Natural killer cell treated with Interleukin-12 subunit alpha and Interleukin-12 subunit beta and Interleukin-15 and Interleukin-18, amount 100 ng/mL, for 72 hours (primary cell): ENCODE data around the gene OXCT2. TPM values are rescaled to one million over a fixed set of nuclear protein-coding genes. Genes with fewer than 3 reads are reported as not detected.
"Not testable (repeated sequence)": the region's sequence is repeated elsewhere in the genome, so short reads cannot be mapped to it uniquely, and the experiment has no call there.

Experiments
- ATAC-seq, 2 donors: fragments of 150-1000 bp; cut with Tn5 transposase in 1 of 2; sonication (Bioruptor Pico), chemical (Tn5 transposase) in 1 of 2; 2 replicates each; pipeline ENCODE4 v1.10.0; 2021
- DNase-seq: peaks from one replicate; pipeline ENCODE4 v3.0.0; 2022; ENCODE audit warnings: low spot score
- H3K27ac Mint-ChIP-seq, 2 donors: 1 replicate in 1 of 2; 2 replicates in 1 of 2; pipeline ENCODE4 v1.8.0; 2022; ENCODE audit warnings: mixed read lengths in 2 of 2, mild to moderate bottlenecking in 1 of 2, moderate library complexity in 1 of 2
- H3K27me3 Mint-ChIP-seq, 2 donors: 1 replicate in 1 of 2; 2 replicates in 1 of 2; pipeline ENCODE4 v1.8.0; 2022; ENCODE audit warnings: mixed read lengths in 2 of 2
- H3K36me3 Mint-ChIP-seq: one replicate; pipeline ENCODE4 v1.8.0; 2022; ENCODE audit warnings: mixed read lengths
- H3K4me1 Mint-ChIP-seq, 2 donors: 1 replicate in 1 of 2; 2 replicates in 1 of 2; pipeline ENCODE4 v1.8.0; 2022; ENCODE audit warnings: low read depth in 2 of 2, mixed read lengths in 2 of 2, mild to moderate bottlenecking in 1 of 2
- H3K4me3 Mint-ChIP-seq: one replicate; pipeline ENCODE4 v1.8.0; 2022; ENCODE audit warnings: mixed read lengths
- H3K9me3 Mint-ChIP-seq: 2 replicates; pipeline ENCODE4 v1.8.0; 2022; ENCODE audit warnings: mixed read lengths
- total RNA-seq, 2 donors: library from RNA; stranded (reverse); gene quantifications; one replicate each; pipeline ENCODE4 v1.2.3, GENCODE V29; 2022

OXCT2 gene
- total RNA-seq, 2 donors from 2014 or later = 0.47 to 0.59 TPM

DNA sequence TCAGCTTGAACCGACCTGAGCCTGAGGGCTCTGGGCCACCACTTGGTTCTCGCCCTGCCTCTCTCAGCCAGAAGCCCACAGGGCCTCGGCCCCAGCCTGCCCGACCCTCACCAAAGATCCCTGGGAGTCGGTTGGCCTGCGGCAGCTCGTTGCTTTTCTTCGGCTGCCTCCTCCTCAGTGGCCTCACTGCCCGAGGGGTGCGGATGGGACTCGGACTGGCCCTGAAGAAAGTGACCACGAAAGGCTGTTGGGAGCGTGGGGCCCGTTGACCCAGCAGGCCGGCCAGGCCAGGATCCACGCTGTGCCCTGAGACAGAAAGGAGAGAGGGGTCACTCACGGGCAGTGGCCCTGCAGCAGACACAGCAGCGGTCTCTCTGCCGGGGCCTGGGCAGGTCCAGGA lies 6.6 kb downstream of the OXCT2 start:
- DNase-seq = peak; percentile 44
- H3K36me3 Mint-ChIP-seq, H3K27ac Mint-ChIP-seq, H3K4me1 Mint-ChIP-seq, H3K4me3 Mint-ChIP-seq, H3K9me3 Mint-ChIP-seq, ATAC-seq, H3K27me3 Mint-ChIP-seq: not testable (repeated sequence)

DNA sequence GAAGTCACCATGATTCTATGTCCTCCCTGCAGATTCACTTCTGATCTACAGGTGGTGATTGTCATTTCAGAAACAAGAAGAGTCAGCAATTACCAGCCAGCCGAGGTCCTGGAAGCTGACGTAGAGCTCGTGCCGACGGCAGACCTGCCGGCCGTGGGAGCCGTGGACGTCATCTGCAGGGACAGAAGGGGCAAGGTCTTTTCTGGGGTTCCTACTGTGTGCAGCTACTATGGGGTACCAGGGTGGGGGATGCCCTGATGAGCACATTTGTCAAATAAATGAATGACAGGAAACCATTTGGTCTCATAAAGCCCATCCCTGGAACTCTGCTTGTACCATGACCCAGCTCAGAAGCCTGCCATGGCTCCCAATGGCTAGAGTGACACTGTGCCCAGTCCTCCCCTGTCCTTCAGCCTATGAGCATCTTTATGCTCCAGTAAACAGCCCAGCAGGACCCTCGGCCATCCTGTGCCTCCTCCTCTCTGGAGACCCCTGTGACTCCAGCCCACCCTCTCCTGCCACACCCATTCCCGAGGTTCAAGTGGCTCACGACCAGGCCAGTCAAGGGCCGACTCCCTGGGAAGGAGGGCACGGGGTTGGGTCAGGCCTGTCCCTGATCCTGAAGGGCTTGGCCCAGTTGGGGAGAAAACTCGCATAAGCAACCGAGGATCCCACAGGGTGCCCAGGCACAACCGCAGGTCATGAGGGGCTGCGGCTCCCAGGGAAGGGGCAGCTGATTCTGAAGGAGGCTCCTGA lies 7.4 kb downstream of the OXCT2 start:
- H3K4me1 Mint-ChIP-seq, H3K9me3 Mint-ChIP-seq, H3K4me3 Mint-ChIP-seq, H3K27me3 Mint-ChIP-seq, ATAC-seq, H3K27ac Mint-ChIP-seq, H3K36me3 Mint-ChIP-seq: not testable (repeated sequence)
- DNase-seq = peak; percentile 46

DNA sequence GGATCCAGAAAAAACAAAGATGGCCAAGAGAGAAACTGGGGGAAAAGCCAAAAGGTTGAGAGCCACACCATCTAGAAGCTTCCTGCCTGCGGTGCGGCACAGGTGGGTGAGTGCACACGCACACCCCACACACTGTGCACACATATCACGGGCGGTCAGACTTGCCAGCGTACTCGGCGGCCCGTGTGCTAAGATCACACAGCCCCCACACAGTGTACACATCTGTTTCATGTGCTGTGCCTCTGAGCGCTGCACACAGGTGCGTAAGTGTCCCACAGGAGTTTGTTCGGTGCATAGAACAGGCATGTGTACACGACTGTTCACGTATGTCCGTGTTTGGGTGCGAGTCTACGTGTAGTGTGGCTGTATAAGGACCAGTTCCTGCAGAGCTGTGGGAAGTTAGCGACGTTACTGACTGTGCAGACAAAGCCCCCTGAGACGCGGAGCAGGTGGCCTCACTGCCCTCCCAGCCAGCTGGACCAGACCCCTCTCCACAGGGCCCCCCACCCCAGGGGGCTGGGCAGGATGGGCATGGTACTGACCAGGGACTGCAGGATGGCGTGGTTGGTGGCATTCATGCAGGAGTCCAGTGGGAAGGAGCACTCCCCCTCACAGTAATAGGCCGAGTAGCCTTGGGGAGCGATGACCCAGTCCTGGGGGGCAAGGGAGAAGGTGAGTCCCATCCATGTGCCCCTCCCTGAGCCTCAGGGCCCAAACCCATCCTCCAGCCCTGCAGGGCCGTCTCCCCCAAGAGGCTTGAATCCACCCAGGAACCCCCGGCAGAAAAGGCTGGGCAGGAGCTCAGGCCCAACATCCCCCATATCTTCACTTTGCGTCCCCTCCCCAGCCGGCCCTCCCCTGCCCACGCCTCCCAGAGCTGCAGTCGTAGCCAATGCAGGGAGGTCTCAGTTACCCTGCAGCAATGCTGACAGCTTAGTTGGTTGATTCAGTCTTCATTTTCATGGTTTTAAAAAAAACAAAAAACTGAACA lies 8.3 kb downstream of the OXCT2 start:
- ATAC-seq = no peak
- H3K4me1 Mint-ChIP-seq = no peaks in the 10 kb centered on the region
- H3K4me3 Mint-ChIP-seq = no peak overlapping the region
- DNase-seq = peak; percentile 39
- no peaks in the 10 kb centered on the region for H3K36me3 Mint-ChIP-seq
- H3K27me3 Mint-ChIP-seq = no peaks in the 10 kb centered on the region
- no peak overlapping the region for H3K27ac Mint-ChIP-seq
- H3K9me3 Mint-ChIP-seq = no peaks in the 10 kb centered on the region

DNA sequence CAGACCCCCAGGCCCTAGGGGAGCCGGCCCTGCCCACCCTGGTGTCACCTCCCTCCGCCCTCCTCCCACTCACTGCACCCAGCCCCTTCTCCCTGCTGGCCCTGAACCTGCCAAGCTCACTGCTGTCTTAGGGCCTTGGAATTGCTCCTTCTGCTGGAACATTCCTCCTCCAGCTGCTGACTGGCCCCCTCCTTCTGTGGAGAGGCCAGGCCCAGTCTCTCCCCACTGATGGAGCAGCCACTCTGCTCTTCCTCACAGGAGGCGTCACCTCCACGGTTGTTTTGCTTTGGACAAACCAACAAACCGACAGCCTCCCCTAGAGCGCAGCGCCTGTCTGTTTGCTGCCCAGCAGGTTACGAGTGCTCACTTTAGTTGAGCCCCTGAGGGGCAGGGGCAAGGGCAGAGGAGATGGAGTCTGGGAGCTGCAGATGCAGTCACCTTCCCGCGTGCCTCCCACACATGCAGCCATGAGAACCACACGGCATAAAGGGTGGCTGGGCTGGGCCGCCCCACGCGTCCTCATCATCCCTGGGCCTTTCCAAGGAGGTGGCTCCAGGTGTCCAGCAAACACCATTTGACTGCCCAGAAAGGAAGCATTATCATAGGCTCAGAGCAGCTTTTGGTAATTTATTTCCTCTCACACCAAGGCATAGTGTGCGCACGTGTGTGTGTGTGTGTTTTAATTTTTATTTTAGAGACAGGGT lies 9.4 kb downstream of the OXCT2 start:
- Mint-ChIP-seq H3K9me3 (no peaks in the 10 kb centered on the region), H3K27ac (no peak overlapping the region)

DNA sequence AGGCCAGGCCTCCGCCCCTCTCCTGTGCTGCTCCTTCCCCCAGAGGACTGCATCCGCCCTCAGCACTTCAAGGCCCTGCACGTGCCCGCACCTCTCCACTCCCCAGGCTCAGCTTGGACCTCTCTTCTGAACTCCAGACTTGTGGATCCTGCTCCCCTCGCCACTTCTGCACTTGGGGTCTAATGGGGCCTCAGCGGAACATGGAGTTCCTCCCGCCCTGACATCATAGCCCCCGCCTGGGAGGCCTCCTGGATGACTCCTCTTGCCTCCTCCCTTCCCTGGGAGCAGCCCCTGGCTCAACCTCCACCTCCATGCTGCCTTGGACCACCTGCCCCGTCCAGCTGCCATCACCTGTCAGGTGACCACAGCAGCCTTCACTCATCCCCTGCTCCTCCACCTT lies 10.1 kb downstream of the OXCT2 start:
- Mint-ChIP-seq H3K36me3 (peaks cover 5% of the 10 kb centered on the region), H3K27ac (no peak overlapping the region), H3K4me1 (peaks cover 0 to 5% of the 10 kb centered on the region in 2 donors), H3K27me3 (no peaks in the 10 kb centered on the region), H3K4me3 (no peak overlapping the region), H3K9me3 (no peaks in the 10 kb centered on the region)
- peak; percentile 53 for DNase-seq
- ATAC-seq = peak in 1 of 2 donors; percentile 15

More for the DNA sequence above, 9.4 kb downstream of the OXCT2 start:
- peak in 1 of 2 donors; percentile 3 for ATAC-seq
- peaks cover 0 to 2% of the 10 kb centered on the region in 2 donors for H3K4me1 Mint-ChIP-seq
- DNase-seq = peak; percentile 25
- H3K4me3 Mint-ChIP-seq = no peak overlapping the region
- H3K27me3 Mint-ChIP-seq = no peaks in the 10 kb centered on the region
- H3K36me3 Mint-ChIP-seq = peaks cover 5% of the 10 kb centered on the region

DNA sequence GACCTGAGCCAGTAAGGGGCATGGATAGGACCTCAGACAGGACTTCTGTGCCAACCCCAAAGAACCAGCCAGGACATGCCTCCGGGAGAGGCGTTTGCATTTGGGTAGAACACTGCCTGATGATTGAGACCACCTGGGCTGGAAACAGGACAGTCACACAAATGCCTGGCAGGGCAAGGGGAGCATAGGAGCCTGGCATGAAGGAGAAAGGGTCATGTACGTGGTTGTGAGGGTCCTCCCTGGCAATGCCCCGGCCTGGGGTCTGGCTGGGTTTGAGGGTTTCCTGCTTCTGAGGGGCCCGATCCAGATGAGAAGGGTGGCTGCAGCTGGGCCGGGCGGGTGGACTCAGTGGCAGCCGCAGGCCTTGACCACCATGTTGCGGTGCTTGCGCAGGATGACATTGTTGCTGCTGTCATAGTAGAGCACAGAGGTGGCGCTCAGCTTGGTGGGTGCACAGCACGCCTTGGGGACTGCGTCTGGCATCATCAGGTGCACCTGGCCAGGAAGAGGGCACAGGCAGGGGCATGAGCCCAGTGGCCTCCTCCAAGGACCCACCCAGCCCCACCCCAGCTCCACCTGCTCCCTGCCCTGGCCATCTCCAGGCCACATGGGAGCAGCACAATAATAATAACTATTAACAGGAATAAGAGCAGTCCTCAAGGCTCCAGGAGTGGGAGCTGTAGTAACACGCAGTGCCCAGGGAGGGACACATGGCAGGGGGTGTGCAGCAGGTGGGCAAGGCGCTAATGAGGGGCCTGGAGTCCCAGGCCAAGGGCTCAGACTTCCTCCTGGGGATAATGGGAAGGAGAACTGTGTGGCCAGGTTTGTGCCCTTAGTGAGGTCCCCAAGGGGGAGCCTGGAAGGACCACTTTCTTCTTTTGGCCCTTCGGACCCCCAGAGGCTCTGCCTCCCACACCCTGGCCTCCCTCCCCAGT lies 10.8 kb downstream of the OXCT2 start:
- no peaks in the 10 kb centered on the region for H3K27me3 Mint-ChIP-seq
- no peak for ATAC-seq
- H3K4me1 Mint-ChIP-seq = peaks cover 0 to 5% of the 10 kb centered on the region in 2 donors
- peak; percentile 51 for DNase-seq
- no peaks in the 10 kb centered on the region for H3K9me3 Mint-ChIP-seq
- peaks cover 5% of the 10 kb centered on the region for H3K36me3 Mint-ChIP-seq
- H3K27ac Mint-ChIP-seq = no peak overlapping the region
- no peak overlapping the region for H3K4me3 Mint-ChIP-seq

DNA sequence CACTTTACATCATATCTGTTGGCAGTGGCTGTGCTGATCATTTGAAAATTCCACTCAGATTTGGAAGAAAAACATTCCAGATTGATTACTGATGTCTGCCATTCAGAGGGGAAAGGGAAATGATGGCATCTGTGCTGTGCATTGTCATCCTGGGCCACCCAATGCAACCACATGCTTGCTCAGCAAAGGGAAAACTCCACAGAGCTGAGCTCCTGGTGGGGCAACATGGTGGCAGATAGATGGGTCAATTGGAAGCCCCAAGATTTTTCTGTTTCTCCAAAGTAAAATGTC lies 11.8 kb downstream of the OXCT2 start:
- Mint-ChIP-seq H3K27me3 (no peaks in the 10 kb centered on the region), H3K9me3 (no peaks in the 10 kb centered on the region)

DNA sequence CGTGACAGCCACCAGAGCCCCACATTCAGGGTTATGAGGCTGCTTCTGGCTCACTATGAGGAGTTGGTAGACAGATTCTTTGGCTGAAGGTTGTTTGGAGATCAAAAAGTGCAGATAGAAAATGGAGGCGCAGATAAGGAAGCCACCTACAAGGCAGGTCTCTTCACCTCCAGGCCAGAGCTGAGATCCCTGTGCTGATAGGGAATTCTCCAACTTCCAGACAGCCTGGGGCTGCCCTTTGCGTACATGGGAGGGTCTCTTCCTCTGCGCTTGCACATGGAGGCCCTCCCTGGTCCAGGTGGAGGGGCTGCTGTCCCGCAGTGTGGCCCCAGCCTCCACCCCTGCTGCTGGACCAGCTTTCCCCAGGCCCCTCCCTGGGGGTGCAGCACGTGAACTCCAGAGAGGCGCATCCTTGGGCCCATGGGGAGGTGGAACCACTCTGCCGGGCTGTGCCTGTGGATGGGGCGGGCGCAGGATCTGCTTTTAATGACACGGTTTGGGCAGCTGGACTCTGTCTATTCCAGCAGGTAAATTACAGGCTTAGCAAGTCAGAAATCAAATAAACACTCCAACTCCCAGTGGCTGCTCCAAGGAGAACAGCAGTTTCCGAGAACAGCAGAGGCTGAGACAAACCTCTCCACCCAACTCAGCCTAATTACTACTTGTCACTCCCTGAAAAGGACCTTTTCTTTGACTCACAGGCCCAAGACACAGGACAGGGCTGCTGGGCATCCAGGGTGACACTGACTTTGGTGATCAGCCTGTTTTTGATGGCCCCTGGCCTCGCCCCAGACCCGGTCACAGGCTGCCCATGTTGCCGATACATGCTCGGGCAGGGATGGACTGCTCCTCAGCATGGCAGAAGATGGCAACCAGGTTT lies 12.4 kb downstream of the OXCT2 start:
- H3K9me3 Mint-ChIP-seq = no peaks in the 10 kb centered on the region
- H3K27me3 Mint-ChIP-seq = no peaks in the 10 kb centered on the region
- H3K27ac Mint-ChIP-seq = no peak overlapping the region
- ATAC-seq (no peak), DNase-seq (peak; percentile 54)
- peaks cover 0 to 5% of the 10 kb centered on the region in 2 donors for H3K4me1 Mint-ChIP-seq
- no peak overlapping the region for H3K4me3 Mint-ChIP-seq
- H3K36me3 Mint-ChIP-seq = peaks cover 5% of the 10 kb centered on the region

More for the DNA sequence above, 11.8 kb downstream of the OXCT2 start:
- no peak for DNase-seq
- no peak for ATAC-seq
- no peak overlapping the region for H3K4me3 Mint-ChIP-seq
- no peak overlapping the region for H3K27ac Mint-ChIP-seq
- H3K4me1 Mint-ChIP-seq = peaks cover 0 to 5% of the 10 kb centered on the region in 2 donors
- peaks cover 5% of the 10 kb centered on the region for H3K36me3 Mint-ChIP-seq

DNA sequence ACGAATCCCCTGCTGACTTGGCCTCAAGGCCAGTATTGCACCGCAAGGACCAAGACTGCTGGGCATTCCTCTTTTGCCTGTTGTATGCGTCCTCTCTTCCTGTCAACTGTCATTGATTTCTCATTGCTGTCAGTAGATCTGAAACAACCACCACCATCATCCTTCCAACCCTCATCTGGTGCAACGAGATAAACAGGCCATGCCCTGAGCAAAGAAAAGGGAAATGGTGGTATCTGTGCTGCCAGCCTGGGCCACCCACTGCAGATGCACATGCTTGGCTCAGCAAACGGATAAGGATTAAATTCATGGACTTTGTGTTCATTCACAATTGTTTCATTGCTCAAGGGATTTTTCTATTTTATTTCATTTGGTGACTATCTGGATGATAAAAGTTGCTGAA lies 13.6 kb downstream of the OXCT2 start:
- H3K9me3 Mint-ChIP-seq = no peaks in the 10 kb centered on the region
- DNase-seq = peak; percentile 25
- no peak overlapping the region for H3K4me3 Mint-ChIP-seq
- peaks cover 6% of the 10 kb centered on the region for H3K36me3 Mint-ChIP-seq
- no peak for ATAC-seq
- H3K27ac Mint-ChIP-seq = no peak overlapping the region
- no peaks in the 10 kb centered on the region for H3K27me3 Mint-ChIP-seq
- H3K4me1 Mint-ChIP-seq = peaks cover 0 to 5% of the 10 kb centered on the region in 2 donors

DNA sequence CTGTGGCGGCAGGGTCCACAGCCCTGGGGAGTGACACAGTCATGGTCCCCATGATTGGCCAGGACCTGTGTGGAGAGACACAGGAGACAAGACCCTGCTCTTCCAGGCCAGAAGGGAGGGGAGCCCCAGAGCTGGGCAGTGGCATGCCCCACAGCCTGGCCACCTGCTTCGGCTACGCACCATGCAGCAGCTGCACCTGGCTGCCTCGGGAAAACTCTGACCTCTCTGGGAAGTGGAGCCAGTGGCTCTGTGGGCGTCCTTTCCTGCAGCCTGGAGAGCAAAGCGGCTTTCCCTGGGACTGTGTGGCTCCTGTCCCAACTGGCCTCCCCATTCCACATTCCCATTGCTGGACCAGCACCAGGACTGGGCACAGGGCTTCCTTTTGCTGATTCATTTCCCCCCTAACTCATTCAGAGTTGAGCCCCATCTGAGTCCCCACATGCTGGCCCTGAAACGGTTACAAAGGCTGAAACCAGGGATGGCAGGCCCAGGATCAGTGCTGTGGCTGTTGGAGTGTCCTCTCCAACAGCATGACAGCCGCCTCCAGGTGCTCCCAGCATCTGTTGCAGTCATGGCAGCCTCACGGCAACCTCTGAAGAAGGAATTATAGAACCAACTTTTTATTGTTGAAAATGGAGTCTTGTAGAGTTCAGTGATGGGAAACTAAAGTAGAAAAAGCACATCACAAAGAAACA lies 15.0 kb downstream of the OXCT2 start:
- H3K4me1 Mint-ChIP-seq = peaks cover 0 to 8% of the 10 kb centered on the region in 2 donors
- no peaks in the 10 kb centered on the region for H3K9me3 Mint-ChIP-seq
- no peak overlapping the region for H3K27ac Mint-ChIP-seq
- DNase-seq = peak; percentile 46
- no peaks in the 10 kb centered on the region for H3K27me3 Mint-ChIP-seq
- peaks cover 12% of the 10 kb centered on the region for H3K36me3 Mint-ChIP-seq
- H3K4me3 Mint-ChIP-seq = no peak overlapping the region
- ATAC-seq = peak in 1 of 2 donors; percentile 18

DNA sequence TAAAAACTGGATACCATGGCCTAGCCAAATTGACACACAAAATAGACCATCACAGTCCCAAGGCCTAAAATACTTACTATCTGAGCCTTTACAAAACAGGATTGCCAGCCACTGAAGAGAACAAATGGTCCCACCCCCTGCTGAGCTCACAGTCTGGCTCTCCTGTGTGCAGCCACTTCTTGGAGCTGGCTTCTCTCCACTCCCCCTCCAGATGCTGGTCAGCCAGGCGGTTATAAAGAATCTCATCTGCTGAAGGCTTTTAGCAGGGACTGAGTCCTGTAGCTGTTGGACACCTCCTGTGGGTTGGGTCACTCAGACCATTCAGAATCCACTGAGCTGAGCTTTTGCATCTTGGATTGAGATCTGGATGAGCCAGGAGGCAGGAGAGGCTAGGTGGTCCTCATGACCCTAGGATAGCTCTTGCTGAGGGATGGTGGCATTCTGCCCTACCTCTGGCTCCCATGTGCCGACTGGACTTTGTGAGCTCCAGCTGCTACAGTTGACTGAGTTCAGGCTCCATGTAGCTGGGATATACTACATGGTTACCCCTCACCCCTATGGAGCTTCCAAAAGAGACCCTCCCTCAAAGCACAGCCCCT lies 16.1 kb downstream of the OXCT2 start:
- peaks cover 21% of the 10 kb centered on the region for H3K36me3 Mint-ChIP-seq
- DNase-seq = no peak
- H3K27ac Mint-ChIP-seq = no peak overlapping the region
- no peak for ATAC-seq
- no peaks in the 10 kb centered on the region for H3K9me3 Mint-ChIP-seq
- no peak overlapping the region for H3K4me3 Mint-ChIP-seq
- peaks cover 0 to 10% of the 10 kb centered on the region in 2 donors for H3K4me1 Mint-ChIP-seq
- no peaks in the 10 kb centered on the region for H3K27me3 Mint-ChIP-seq
